HCT116 (cell line): ENCODE results near the gene COL9A3. TPM values are rescaled to one million over a fixed set of nuclear protein-coding genes. Genes with fewer than 3 reads are reported as not detected.

Experiments used
- ATAC-seq: fragments of 200-7000 bp; cut with Tn5 transposase; 2 replicates; pipeline ENCODE4 v1.9.1; 2020; ENCODE audit warnings: mild to moderate bottlenecking, moderate library complexity
- BruUV-seq: library from RNA; stranded (reverse); fragments of 400-500 nt; replicated peaks from 2 replicates; lab custom pipeline; 2021; lab: Mats Ljungman, UMichigan
- CTCF ChIA-PET: fragments of 300-600 bp; sonication (Branson Sonifier 250); formaldehyde crosslinking; loops from one replicate; lab custom pipeline; 2021; ENCODE audit warnings: antibody characterized with exemption; lab: Charles Lee
- POLR2A ChIA-PET: fragments of 300-600, 350-600 bp; sonication (Branson Sonifier 250); formaldehyde crosslinking; loops from one replicate; lab custom pipeline; 2021; ENCODE audit warnings: antibody characterized with exemption; lab: Charles Lee
- RAD21 ChIA-PET, 2 experiments: fragments of 300-600 bp; sonication (Branson Sonifier 250); formaldehyde crosslinking; loops; one replicate each; lab custom pipeline; 2023; ENCODE audit warnings: low total read pairs in 2 of 2; ENCODE audit not compliant: uncharacterized antibody in 2 of 2, unreplicated experiment in 2 of 2, low non-redundant PET in 1 of 2; lab: Charles Lee
- DNase-seq: peaks from one replicate; pipeline ENCODE4 v3.0.0-alpha.2; 2010; ENCODE audit warnings: low read depth, low spot score
- H2AFZ ChIP-seq: fragments of 200-600 bp; shearing (Covaris generic), sonication (generic); 2 replicates; pipeline ENCODE4 v1.6.1; 2017; ENCODE audit warnings: low read depth, mixed run types, mixed read lengths, antibody characterized with exemption, low read length; ENCODE audit not compliant: poor library complexity, severe bottlenecking
- H3K27ac ChIP-seq: 2 replicates; pipeline ENCODE4 v1.5.1; 2012; ENCODE audit warnings: low read depth, low read length
- H3K27me3 ChIP-seq: fragments of 200-600 bp; sonication (generic); 2 replicates; pipeline ENCODE4 v1.6.1; 2016; ENCODE audit warnings: mixed run types, low read length, mixed read lengths; ENCODE audit not compliant: insufficient read depth
- H3K36me3 ChIP-seq, 2 experiments: fragments of 200-500 bp in 1 of 2; fragments of 200-600 bp in 1 of 2; sonication (Bioruptor generic) in 1 of 2; sonication (generic) in 1 of 2; 2 replicates each; pipeline versions ENCODE4 v1.5.1 to v1.6.1; 2014 to 2016; ENCODE audit warnings: low read length in 2 of 2, inconsistent platforms in 1 of 2, mixed read lengths in 1 of 2, mixed run types in 1 of 2; ENCODE audit not compliant: insufficient read depth in 2 of 2, control insufficient read depth in 1 of 2
- H3K4me1 ChIP-seq, 2 experiments: fragments of 200-600 bp in 1 of 2; sonication (generic) in 1 of 2; 2 replicates each; pipeline versions ENCODE4 v1.5.1 to v1.6.1; 2012 to 2017; ENCODE audit warnings: low read length in 2 of 2, inconsistent platforms in 1 of 2, mild to moderate bottlenecking in 1 of 2, mixed read lengths in 1 of 2, mixed run types in 1 of 2, moderate library complexity in 1 of 2; ENCODE audit not compliant: insufficient read depth in 2 of 2, control insufficient read depth in 1 of 2
- H3K4me2 ChIP-seq: fragments of 200-600 bp; sonication (generic); 2 replicates; pipeline ENCODE4 v1.6.1; 2017; ENCODE audit warnings: mixed run types, low read length, mixed read lengths
- H3K4me3 ChIP-seq, 2 experiments: fragments of 200-600 bp in 1 of 2; sonication (generic) in 1 of 2; replicated peaks in 1 of 2; 2 replicates each; pipeline ENCODE4 v1.5.1; 2011 to 2016; ENCODE audit warnings: low read length in 2 of 2, control low read depth in 1 of 2, low read depth in 1 of 2, mild to moderate bottlenecking in 1 of 2, mixed read lengths in 1 of 2, mixed run types in 1 of 2
- H3K79me2 ChIP-seq: fragments of 200-600 bp; sonication (generic); 2 replicates; pipeline ENCODE4 v1.6.1; 2017; ENCODE audit warnings: mild to moderate bottlenecking, mixed run types, low read length, moderate library complexity, mixed read lengths; ENCODE audit not compliant: insufficient read depth
- H3K9ac ChIP-seq: fragments of 200-600 bp; sonication (generic); 2 replicates; pipeline ENCODE4 v1.6.1; 2016; ENCODE audit warnings: low read length, mixed read lengths
- H3K9me2 ChIP-seq: fragments of 200-600 bp; sonication (generic), shearing (Covaris generic); 2 replicates; pipeline ENCODE4 v1.6.1; 2017; ENCODE audit warnings: mixed run types, mild to moderate bottlenecking, moderate library complexity; ENCODE audit not compliant: insufficient read depth
- H3K9me3 ChIP-seq, 2 experiments: fragments of 200-500 bp in 1 of 2; fragments of 200-600 bp in 1 of 2; sonication (Bioruptor generic) in 1 of 2; sonication (generic) in 1 of 2; 2 replicates each; pipeline ENCODE4 v1.6.1; 2014 to 2017; ENCODE audit warnings: low read length in 2 of 2, mixed read lengths in 2 of 2, inconsistent platforms in 1 of 2, low read depth in 1 of 2, mild to moderate bottlenecking in 1 of 2, mixed run types in 1 of 2, moderate library complexity in 1 of 2; ENCODE audit not compliant: control insufficient read depth in 1 of 2, insufficient read depth in 1 of 2
- H4K20me1 ChIP-seq: fragments of 200-600 bp; sonication (generic), shearing (Covaris generic); 2 replicates; pipeline ENCODE4 v1.6.1; 2017; ENCODE audit warnings: mixed run types, mild to moderate bottlenecking, moderate library complexity; ENCODE audit not compliant: insufficient read depth
- CBX3 ChIP-seq: IDR thresholded peaks from 2 replicates; pipeline ENCODE4 v1.6.1; 2012; ENCODE audit warnings: low read depth
- CEBPB ChIP-seq: IDR thresholded peaks from 2 replicates; pipeline ENCODE4 v1.6.1; 2012; ENCODE audit warnings: low read depth
- CTCF ChIP-seq, 3 experiments: fragments of 200-600 bp in 1 of 3; sonication (generic) in 1 of 3; IDR thresholded peaks in 2 of 3; conservative IDR thresholded peaks in 1 of 3; 2 replicates each; pipeline ENCODE4 v1.5.1; 2012 to 2017; ENCODE audit warnings: low read depth in 2 of 3, low read length in 2 of 3, antibody characterized with exemption in 1 of 3, borderline replicate concordance in 1 of 3, control low read depth in 1 of 3, mild to moderate bottlenecking in 1 of 3, mixed read lengths in 1 of 3, mixed run types in 1 of 3, moderate library complexity in 1 of 3; ENCODE audit not compliant: insufficient read depth in 1 of 3
- EZH2phosphoT487 ChIP-seq: fragments of 200-600 bp; IDR thresholded peaks from 2 replicates; pipeline ENCODE4 v1.6.1; 2018; ENCODE audit warnings: antibody characterized with exemption, borderline replicate concordance
- FOSL1 ChIP-seq: IDR thresholded peaks from 2 replicates; pipeline ENCODE4 v1.6.1; 2012; ENCODE audit warnings: low read depth
- JUND ChIP-seq: IDR thresholded peaks from 2 replicates; pipeline ENCODE4 v1.6.1; 2012
- MAX ChIP-seq: IDR thresholded peaks from 2 replicates; pipeline ENCODE4 v1.6.1; 2012
- POLR2A ChIP-seq: IDR thresholded peaks from 2 replicates; pipeline ENCODE4 v1.7.0; 2011; ENCODE audit warnings: borderline replicate concordance; ENCODE audit not compliant: insufficient read depth, insufficient read length; ENCODE audit errors: extremely low read depth
- RAD21 ChIP-seq: IDR thresholded peaks from 2 replicates; pipeline ENCODE4 v1.6.1; 2012; ENCODE audit warnings: low read depth, mild to moderate bottlenecking
- SP1 ChIP-seq: IDR thresholded peaks from 2 replicates; pipeline ENCODE4 v1.6.1; 2012; ENCODE audit warnings: low read depth
- SRF ChIP-seq: IDR thresholded peaks from 2 replicates; pipeline ENCODE4 v1.6.1; 2012; ENCODE audit warnings: low read depth
- TCF7L2 ChIP-seq: IDR thresholded peaks from 2 replicates; pipeline ENCODE4 v1.7.0; 2011; ENCODE audit warnings: borderline replicate concordance, inconsistent platforms; ENCODE audit not compliant: insufficient read depth, insufficient read length; ENCODE audit errors: extremely low read depth
- ZBTB33 ChIP-seq: IDR thresholded peaks from 2 replicates; pipeline ENCODE4 v1.6.1; 2011; ENCODE audit warnings: mild to moderate bottlenecking, low read length, moderate library complexity; ENCODE audit not compliant: insufficient replicate concordance; ENCODE audit errors: extremely low read depth
- ZFX ChIP-seq: fragments of 450-650 bp; IDR thresholded peaks from 2 replicates; pipeline ENCODE4 v1.6.1; 2017
- ZNF274 ChIP-seq: fragments of 200-500 bp; sonication (Bioruptor generic); IDR thresholded peaks from 2 replicates; pipeline ENCODE4 v1.6.1; 2014; ENCODE audit warnings: mild to moderate bottlenecking, low read depth, low read length, inconsistent platforms
- intact Hi-C: fragments of 100-400 bp; cut with micrococcal nuclease; formaldehyde crosslinking; loops from 2 replicates; pipeline ENCODE4 v1.10.0; 2022
- total RNA-seq: library from RNA; stranded (reverse); gene quantifications from one replicate; pipeline ENCODE4 v1.2.1, GENCODE V29; 2021; ENCODE audit not compliant: unreplicated experiment

Gene COL9A3
- total RNA-seq, 1 experiment from 2014 or later, result 29.7 TPM

- H2AFZ ChIP-seq, result no peak overlapping the region
- no peak overlapping the region for H3K4me2 ChIP-seq
- H4K20me1 ChIP-seq, result no peaks in the 10 kb centered on the region
- H3K4me3 ChIP-seq, result no peak overlapping the region
- no peak for ATAC-seq
- H3K36me3 ChIP-seq, result no peaks in the 10 kb centered on the region
- ChIA-PET CTCF (interaction anchor here (1.2 kb wide), 1 partner anchor 12 kb away, joined by 7 read pairs; no protein-coding TSS in a partner anchor), POLR2A (interaction anchor here (0.6 to 1.1 kb wide), 2 partner anchors 15 to 28 kb away, joined by 3 to 5 read pairs; no protein-coding TSS in a partner anchor)
- H3K27me3 ChIP-seq, result no peaks in the 10 kb centered on the region
- intact Hi-C loops, result no loop called here
- TF ChIP-seq EZH2phosphoT487 (no peak), POLR2A (peak; percentile 25), ZBTB33 (no peak), CBX3 (no peak), ZFX (peak; percentile 20; the same call in 1 of the 2 replicates), ZNF274 (no peak), SRF (no peak), SP1 (no peak), JUND (no peak), FOSL1 (no peak), CTCF (IDR thresholded peaks at IDR 0.05 in 2 of 3, conservative IDR thresholded peaks at IDR 0.05 in 1 of 3; ENCODE audit: borderline replicate concordance in 1 of 3, insufficient read depth in 1 of 3, low read depth in 2 of 3, low read length in 2 of 3) (0 out of 6 replicates have a peak, but pooled peaks of 2 of the 3 experiments have one; percentile 14), CEBPB (no peak), MAX (no peak; the same call in 1 of the 2 replicates), TCF7L2 (peak; percentile 89), RAD21 (no peak)
- TF ChIP-seq, all 23 proteins: peak for 4
- peak overlapping the region; percentile 8; the same call in 1 of the 2 replicates for H3K27ac ChIP-seq
- H3K9me2 ChIP-seq, result no peaks in the 10 kb centered on the region
- H3K9ac ChIP-seq, result no peak overlapping the region
- peaks cover 21 to 61% of the 10 kb centered on the region in 2 experiments; a peak in 3 of 4 replicates for H3K4me1 ChIP-seq
- RAD21 ChIA-PET, result interaction anchor here in 1 of 2 experiments (0.5 kb wide), 1 partner anchor 230 kb away, joined by 3 read pairs; no protein-coding TSS in a partner anchor
- H3K79me2 ChIP-seq, result peaks cover 6% of the 10 kb centered on the region; the same call in 1 of the 2 replicates
- DNase-seq, result no peak
- BruUV-seq, result no TSS peak
- no peaks in the 10 kb centered on the region for H3K9me3 ChIP-seq
Measured at GRCh38 chr20:62778601-62779416, 38.0 kb upstream of the COL9A3 start.
